GM12873 (cell line): ENCODE results near the gene PACS1.

Source experiments
- CTCF ChIP-seq: IDR thresholded peaks from 2 replicates; pipeline ENCODE4 v1.5.1; 2012; ENCODE audit warnings: low read depth, mild to moderate bottlenecking, moderate library complexity, low read length, control low read depth; ENCODE audit not compliant: insufficient read depth; ENCODE audit errors: missing control alignments

The PACS1 gene

GRCh38 chr11:66267039-66267378, 196.9 kb downstream of the PACS1 start:
- TF ChIP-seq CTCF = no peak

DNA sequence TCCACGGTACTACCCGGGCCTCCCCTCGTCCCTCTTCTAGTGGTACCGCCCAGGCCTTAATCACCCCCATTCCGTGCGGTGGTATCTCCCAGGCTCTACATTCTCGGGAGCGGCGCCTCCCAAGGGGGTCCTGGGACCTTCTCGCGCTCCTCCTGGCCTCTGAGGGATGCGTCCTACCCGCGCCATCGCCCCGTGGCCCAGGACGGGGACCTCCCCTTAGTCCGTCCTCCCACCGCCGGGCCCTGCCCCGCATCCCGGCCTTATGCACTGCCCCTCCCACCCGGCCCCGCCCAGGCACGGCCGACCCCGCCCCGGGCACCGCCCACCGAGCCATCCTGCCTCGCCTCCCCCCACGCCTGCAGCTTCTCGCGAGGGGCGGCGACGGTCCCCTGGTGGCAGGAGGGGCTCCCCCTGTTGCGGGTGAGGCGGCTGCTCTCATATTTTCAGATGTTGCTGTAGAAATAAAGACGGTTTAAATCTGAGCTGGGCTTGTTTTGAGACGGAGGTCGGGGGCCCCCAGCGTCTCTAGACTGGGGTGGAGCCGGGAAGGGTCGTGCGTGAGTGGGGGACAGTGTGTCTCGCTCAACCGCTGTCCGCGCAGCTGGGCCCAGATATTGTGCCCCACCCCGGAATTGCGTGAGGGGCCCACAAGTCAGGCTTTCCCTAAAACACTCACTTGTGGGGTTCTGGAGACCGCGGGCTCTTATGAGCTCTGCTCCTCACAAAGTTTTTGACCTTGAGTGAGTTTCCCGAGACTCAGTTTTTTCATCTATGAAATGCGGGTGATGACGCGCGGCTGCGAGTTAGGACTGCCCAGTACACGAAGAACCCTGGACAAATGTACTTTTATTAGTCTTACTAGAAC, 197.5 kb downstream of the PACS1 start:
- peak; percentile 24 for TF ChIP-seq CTCF

GRCh38 chr11:66268244-66268951, 198.3 kb downstream of the PACS1 start, which contains the start of gene RAB1B:
Gene RAB1B, plus strand, starts transcription at chr11:66268639. Its CDS starts 41 bp downstream, at chr11:66268680.
- TF ChIP-seq CTCF = no peak

DNA sequence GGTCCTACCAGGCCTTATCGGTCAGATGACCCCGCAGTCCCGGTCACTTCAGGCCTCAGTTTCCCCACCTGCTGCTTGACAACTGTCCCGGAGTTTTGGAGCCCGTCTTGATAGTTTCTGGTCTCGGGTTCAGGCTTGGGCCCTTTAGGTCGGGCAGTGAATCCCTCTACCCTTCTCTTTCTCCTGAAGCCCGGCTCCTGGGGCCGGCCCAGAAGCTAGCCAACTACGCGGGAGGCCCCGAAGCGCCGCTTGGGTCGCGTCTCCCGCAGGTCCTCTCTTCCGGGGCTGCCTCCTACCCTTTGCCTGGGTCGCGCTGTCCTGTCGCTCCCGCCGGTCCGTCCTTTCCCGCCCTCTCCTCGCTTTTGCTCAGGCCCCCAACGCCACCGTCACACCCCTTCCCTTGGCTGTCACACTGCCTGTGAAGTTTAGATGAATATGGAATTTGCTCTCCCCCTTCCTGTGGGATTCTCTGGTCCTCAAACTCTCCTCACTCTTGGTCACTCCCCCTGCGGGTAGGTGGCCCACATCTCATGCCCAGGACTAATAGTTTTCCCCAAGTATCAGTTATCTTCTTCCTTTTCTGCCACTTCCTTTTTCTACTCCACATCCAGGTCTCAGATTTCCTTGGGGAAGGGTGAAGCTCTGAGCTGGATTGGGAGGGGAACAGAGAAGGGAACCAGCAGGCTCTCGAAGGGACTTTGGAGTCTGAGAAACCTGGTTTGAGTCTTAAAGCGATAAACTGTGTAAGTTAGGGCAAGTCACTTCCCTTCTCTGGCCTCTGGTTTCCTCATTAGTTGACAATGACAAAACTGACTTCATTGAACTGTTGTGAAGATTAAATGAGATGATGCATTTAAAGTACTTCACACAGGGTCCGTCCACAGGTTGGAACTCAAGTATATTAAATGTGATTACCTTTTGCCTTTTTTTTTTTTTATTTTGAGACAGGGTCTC, 199.2 kb downstream of the PACS1 start:
- peak; percentile 21 for TF ChIP-seq CTCF

DNA sequence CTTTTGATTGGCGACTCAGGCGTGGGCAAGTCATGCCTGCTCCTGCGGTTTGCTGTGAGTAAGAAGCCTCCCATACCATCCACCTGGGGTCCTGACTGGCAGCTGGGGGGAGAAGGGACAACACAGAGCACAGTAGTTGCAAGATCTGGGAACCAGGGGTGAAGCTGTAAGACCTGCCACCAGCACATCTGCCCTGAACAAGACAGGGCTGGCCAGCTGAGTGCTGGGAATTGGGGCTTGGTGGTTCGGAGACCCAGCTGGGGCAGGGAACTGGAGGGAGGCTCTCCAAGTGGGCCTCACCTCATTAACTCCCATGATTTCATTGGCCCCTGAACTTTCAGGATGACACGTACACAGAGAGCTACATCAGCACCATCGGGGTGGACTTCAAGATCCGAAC, 201.7 kb downstream of the PACS1 start:
- TF ChIP-seq CTCF = no peak

DNA sequence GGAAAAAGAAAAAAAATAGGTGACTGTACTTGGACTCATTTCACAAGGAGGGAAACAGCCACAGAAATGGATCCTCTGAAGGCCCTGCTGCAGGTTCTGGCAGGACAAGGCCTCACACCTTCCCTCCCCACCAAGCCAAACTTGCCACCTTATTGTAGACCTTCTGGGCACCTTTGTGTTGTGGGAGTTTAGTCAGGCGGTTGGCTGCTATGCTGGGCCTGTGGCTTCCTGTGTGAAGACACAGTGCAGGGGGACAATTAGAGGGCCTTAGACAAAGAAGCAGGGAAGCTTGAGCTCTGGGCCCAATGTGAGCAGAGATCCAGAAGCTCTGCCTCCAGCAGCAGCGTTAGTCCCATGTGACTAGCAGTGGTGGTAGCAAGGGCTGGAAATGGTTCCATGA, 202.5 kb downstream of the PACS1 start:
- no peak for TF ChIP-seq CTCF
